ENCODE results near the gene MYO1D. TPM values are rescaled to one million over a fixed set of nuclear protein-coding genes. Genes with fewer than 3 reads are reported as not detected.

The MYO1D gene
- total RNA-seq, 1 experiment from 2014 or later, result 35.7 TPM

GRCh38 chr17:32658470-32659418 lies 218.2 kb downstream of the MYO1D start:
- Histone ChIP-seq H3K4me3 (replicated peaks in 1 of 2; ENCODE audit: low read depth in 1 of 2, low read length in 2 of 2) (no peak overlapping the region), H4K20me1 (ENCODE audit: insufficient read depth) (no peaks in the 10 kb centered on the region), H3K27me3 (ENCODE audit: insufficient read depth, low read length) (no peaks in the 10 kb centered on the region), H3K4me2 (ENCODE audit: low read length) (no peak overlapping the region), H2AFZ (ENCODE audit: low read depth, low read length, poor library complexity, severe bottlenecking) (no peak overlapping the region), H3K27ac (ENCODE audit: low read depth, low read length) (no peak overlapping the region), H3K9me3 (ENCODE audit: control insufficient read depth in 1 of 2, insufficient read depth in 1 of 2, low read depth in 1 of 2, low read length in 2 of 2) (no peaks in the 10 kb centered on the region), H3K79me2 (ENCODE audit: insufficient read depth, low read length) (no peaks in the 10 kb centered on the region), H3K9ac (ENCODE audit: low read length) (no peak overlapping the region), H3K9me2 (ENCODE audit: insufficient read depth) (no peaks in the 10 kb centered on the region), H3K4me1 (ENCODE audit: control insufficient read depth in 1 of 2, insufficient read depth in 2 of 2, low read length in 2 of 2) (no peaks in the 10 kb centered on the region), H3K36me3 (ENCODE audit: control insufficient read depth in 1 of 2, insufficient read depth in 2 of 2, low read length in 2 of 2) (no peaks in the 10 kb centered on the region)
- ChIA-PET RAD21 (ENCODE audit: low non-redundant PET in 1 of 2, low total read pairs in 2 of 2, uncharacterized antibody in 2 of 2, unreplicated experiment in 2 of 2) (interaction anchor here in 1 of 2 experiments (1.1 kb wide), 1 partner anchor 97 kb away, joined by 3 read pairs; no protein-coding TSS in a partner anchor), CTCF (interaction anchor here (0.5 to 2.2 kb wide), 18 partner anchors 8 to 1092 kb away, joined by 3 to 15 read pairs (median 3); partner anchors contain the start of gene MYO1D), POLR2A (no interaction called here)
- ATAC-seq, result 0 out of 2 replicates have a peak, but pooled peaks have one; percentile 14
- intact Hi-C loops (cut with micrococcal nuclease), result loop anchor here (1.0 to 10.0 kb wide), 2 partner anchors 97 to 194 kb away; no protein-coding TSS in a partner anchor
- BruUV-seq (replicated peaks), result no TSS peak
- TF ChIP-seq, protein P1, sequence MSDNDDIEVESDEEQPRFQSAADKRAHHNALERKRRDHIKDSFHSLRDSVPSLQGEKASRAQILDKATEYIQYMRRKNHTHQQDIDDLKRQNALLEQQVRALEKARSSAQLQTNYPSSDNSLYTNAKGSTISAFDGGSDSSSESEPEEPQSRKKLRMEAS (IDR thresholded peaks at IDR 0.05), result no peak
- no peak for TF ChIP-seq CBX3 (IDR thresholded peaks at IDR 0.05; ENCODE audit: low read depth)
- TF ChIP-seq SP1 (IDR thresholded peaks at IDR 0.05; ENCODE audit: low read depth), result no peak
- no peak for TF ChIP-seq ZFX (IDR thresholded peaks at IDR 0.05)
- no peak for TF ChIP-seq POLR2A (IDR thresholded peaks at IDR 0.05; ENCODE audit: borderline replicate concordance, extremely low read depth, insufficient read depth, insufficient read length)
- TF ChIP-seq, protein P2, sequence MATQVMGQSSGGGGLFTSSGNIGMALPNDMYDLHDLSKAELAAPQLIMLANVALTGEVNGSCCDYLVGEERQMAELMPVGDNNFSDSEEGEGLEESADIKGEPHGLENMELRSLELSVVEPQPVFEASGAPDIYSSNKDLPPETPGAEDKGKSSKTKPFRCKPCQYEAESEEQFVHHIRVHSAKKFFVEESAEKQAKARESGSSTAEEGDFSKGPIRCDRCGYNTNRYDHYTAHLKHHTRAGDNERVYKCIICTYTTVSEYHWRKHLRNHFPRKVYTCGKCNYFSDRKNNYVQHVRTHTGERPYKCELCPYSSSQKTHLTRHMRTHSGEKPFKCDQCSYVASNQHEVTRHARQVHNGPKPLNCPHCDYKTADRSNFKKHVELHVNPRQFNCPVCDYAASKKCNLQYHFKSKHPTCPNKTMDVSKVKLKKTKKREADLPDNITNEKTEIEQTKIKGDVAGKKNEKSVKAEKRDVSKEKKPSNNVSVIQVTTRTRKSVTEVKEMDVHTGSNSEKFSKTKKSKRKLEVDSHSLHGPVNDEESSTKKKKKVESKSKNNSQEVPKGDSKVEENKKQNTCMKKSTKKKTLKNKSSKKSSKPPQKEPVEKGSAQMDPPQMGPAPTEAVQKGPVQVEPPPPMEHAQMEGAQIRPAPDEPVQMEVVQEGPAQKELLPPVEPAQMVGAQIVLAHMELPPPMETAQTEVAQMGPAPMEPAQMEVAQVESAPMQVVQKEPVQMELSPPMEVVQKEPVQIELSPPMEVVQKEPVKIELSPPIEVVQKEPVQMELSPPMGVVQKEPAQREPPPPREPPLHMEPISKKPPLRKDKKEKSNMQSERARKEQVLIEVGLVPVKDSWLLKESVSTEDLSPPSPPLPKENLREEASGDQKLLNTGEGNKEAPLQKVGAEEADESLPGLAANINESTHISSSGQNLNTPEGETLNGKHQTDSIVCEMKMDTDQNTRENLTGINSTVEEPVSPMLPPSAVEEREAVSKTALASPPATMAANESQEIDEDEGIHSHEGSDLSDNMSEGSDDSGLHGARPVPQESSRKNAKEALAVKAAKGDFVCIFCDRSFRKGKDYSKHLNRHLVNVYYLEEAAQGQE (IDR thresholded peaks at IDR 0.05; ENCODE audit: low read depth), result no peak
- TF ChIP-seq CEBPB (IDR thresholded peaks at IDR 0.05; ENCODE audit: low read depth), result no peak
- TF ChIP-seq TCF7L2 (IDR thresholded peaks at IDR 0.05; ENCODE audit: borderline replicate concordance, extremely low read depth, insufficient read depth, insufficient read length), result no peak
- no peak for TF ChIP-seq ZBTB33 (IDR thresholded peaks at IDR 0.05; ENCODE audit: extremely low read depth, insufficient replicate concordance, low read length)
- DNase-seq (ENCODE audit: low read depth, low spot score), result no peak

Measured in HCT116 (cell line).